ENCODE results near the gene PDE4B. TPM values are rescaled to one million over a fixed set of nuclear protein-coding genes. Genes with fewer than 3 reads are reported as not detected.

The PDE4B gene
- total and polyA plus RNA-seq, 10 of the 15 experiments (the other 5 are each of a cell fraction or from before 2014, with no cell fraction given) = 3.0 to 13.2 (median 5.7) TPM

DNA sequence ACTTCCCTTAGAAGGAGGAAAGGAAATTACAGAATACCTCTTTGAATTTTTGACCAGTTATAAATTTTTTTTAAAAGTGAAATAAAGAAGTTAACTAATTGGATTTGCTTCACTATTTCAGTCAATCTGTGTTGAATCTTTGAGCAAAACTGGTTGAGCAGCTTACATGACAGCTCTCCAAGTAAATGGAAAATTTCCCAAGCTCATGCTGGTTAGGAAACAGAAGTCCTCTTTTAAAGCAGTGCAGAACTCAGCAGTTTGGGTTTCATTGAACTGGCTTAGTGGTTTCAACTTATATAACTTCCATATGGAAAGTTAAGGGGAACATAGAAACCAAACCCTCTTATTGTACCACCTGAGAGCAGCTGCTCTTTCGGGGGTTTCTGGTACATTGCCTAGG is 250.5 kb downstream of the PDE4B start (continued):
- no peak for TF ChIP-seq NR2C1 (IDR thresholded peaks at IDR 0.05)

DNA sequence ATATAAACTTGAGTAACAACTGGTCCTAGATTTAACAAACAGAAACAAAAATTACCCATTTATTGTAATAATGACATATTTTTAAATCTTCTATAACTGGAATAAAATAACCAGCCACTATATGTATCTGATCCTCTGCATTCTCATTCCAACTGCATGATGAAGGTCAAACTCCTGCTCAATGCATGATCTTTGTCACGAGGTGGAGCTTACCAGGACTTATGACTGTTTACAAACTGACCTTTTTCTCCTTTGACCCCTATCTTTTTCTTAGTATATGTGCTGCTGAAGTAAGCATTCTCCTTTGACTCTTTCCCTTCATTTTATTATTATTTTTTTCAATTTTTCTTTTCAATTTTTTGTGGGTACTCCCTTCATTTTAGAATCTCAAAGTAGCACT is 252.2 kb downstream of the PDE4B start:
- ChIA-PET SMC1A (ENCODE audit: uncharacterized antibody, unreplicated experiment) (interaction anchor here (0.6 kb wide), 1 partner anchor 430 kb away, joined by 4 read pairs; no protein-coding TSS in a partner anchor), POLR2A (no interaction called here), CTCF (no interaction called here), RAD21 (ENCODE audit: unreplicated experiment) (no interaction called here)
- FAIRE-seq = no peak
- H3K27ac ChIP-seq (ENCODE audit: control insufficient read depth, insufficient read depth) = no peak overlapping the region
- no peaks in the 10 kb centered on the region for H3K79me2 ChIP-seq (ENCODE audit: control insufficient read depth, insufficient read depth, low read length)
- H3K9ac ChIP-seq (ENCODE audit: control insufficient read depth, insufficient read depth, low read length) = no peak overlapping the region
- no peaks in the 10 kb centered on the region for H3K27me3 ChIP-seq (replicated peaks in 1 of 2; ENCODE audit: control insufficient read depth in 2 of 2, insufficient read depth in 2 of 2, low read length in 1 of 2)
- WGBS (ENCODE audit: insufficient coverage, insufficient replicate concordance, low lambda C conversion rate, missing lambda C conversion rate) = 8% methylated on average over 1 of the region's 1 CpG
- no peak overlapping the region for H3K4me2 ChIP-seq (ENCODE audit: control insufficient read depth, insufficient read depth)
- no peaks in the 10 kb centered on the region for H4K20me1 ChIP-seq (ENCODE audit: control insufficient read depth, insufficient read depth)
- no peak overlapping the region for H3K4me3 ChIP-seq
- in situ Hi-C loops (cut with MboI) = no loop called here
- no peak for DNase-seq (ENCODE audit: low read depth, low spot score)
- H2AFZ ChIP-seq (ENCODE audit: control insufficient read depth, low read depth, low read length) = no peak overlapping the region
- TF ChIP-seq POLR2A (IDR thresholded peaks at IDR 0.05; ENCODE audit: low read depth, low read length) (no peak), TCF12 (IDR thresholded peaks at IDR 0.05; ENCODE audit: low read depth, low read length) (no peak), ATF7 (IDR thresholded peaks at IDR 0.05; ENCODE audit: low read depth) (no peak), SUPT20H (IDR thresholded peaks at IDR 0.05; ENCODE audit: borderline replicate concordance, control insufficient read depth, low read depth, low read length) (no peak), ZNF384 (IDR thresholded peaks at IDR 0.05; ENCODE audit: borderline replicate concordance, low read depth, low read length) (no peak), POU2F2 (IDR thresholded peaks at IDR 0.05; ENCODE audit: borderline replicate concordance, low read depth, low read length) (no peak), TARDBP (IDR thresholded peaks at IDR 0.05; ENCODE audit: borderline replicate concordance) (no peak), SIX5 (IDR thresholded peaks at IDR 0.05; ENCODE audit: low read depth, low read length, severe bottlenecking) (no peak)
- TF ChIP-seq, protein P1, sequence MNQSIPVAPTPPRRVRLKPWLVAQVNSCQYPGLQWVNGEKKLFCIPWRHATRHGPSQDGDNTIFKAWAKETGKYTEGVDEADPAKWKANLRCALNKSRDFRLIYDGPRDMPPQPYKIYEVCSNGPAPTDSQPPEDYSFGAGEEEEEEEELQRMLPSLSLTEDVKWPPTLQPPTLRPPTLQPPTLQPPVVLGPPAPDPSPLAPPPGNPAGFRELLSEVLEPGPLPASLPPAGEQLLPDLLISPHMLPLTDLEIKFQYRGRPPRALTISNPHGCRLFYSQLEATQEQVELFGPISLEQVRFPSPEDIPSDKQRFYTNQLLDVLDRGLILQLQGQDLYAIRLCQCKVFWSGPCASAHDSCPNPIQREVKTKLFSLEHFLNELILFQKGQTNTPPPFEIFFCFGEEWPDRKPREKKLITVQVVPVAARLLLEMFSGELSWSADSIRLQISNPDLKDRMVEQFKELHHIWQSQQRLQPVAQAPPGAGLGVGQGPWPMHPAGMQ (IDR thresholded peaks at IDR 0.05; ENCODE audit: borderline replicate concordance) = no peak
- TF ChIP-seq, protein P2, sequence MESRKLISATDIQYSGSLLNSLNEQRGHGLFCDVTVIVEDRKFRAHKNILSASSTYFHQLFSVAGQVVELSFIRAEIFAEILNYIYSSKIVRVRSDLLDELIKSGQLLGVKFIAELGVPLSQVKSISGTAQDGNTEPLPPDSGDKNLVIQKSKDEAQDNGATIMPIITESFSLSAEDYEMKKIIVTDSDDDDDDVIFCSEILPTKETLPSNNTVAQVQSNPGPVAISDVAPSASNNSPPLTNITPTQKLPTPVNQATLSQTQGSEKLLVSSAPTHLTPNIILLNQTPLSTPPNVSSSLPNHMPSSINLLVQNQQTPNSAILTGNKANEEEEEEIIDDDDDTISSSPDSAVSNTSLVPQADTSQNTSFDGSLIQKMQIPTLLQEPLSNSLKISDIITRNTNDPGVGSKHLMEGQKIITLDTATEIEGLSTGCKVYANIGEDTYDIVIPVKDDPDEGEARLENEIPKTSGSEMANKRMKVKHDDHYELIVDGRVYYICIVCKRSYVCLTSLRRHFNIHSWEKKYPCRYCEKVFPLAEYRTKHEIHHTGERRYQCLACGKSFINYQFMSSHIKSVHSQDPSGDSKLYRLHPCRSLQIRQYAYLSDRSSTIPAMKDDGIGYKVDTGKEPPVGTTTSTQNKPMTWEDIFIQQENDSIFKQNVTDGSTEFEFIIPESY (IDR thresholded peaks at IDR 0.05) = no peak
- H3K36me3 ChIP-seq (ENCODE audit: control insufficient read depth in 2 of 2, insufficient read depth in 2 of 2, low read length in 1 of 2) = no peaks in the 10 kb centered on the region
- H3K4me1 ChIP-seq (ENCODE audit: control insufficient read depth, insufficient read depth, low read length) = no peaks in the 10 kb centered on the region
- no peak for ATAC-seq
- intact Hi-C loops (cut with micrococcal nuclease; ENCODE audit: unreplicated experiment) = no loop called here
- no TSS peak for BruUV-seq (replicated peaks)
- no peaks in the 10 kb centered on the region for H3K9me3 ChIP-seq (replicated peaks; ENCODE audit: control insufficient read depth, insufficient read depth, low read length)

Data from GM12878 (cell line).